NCI-H460 (cell line): Measurements from ENCODE around the gene CTNNA3. TPM values are rescaled to one million over a fixed set of nuclear protein-coding genes. Genes with fewer than 3 reads are reported as not detected.

Experiments
- DNase-seq: peaks from one replicate; pipeline ENCODE4 v3.0.0-alpha.2; 2016; ENCODE audit warnings: low read depth; ENCODE audit errors: extremely low read depth
- total RNA-seq: library from RNA; depleted of rRNA; stranded (reverse); fragments of >200 nt; shearing (Covaris generic); gene quantifications from 2 replicates; pipeline ENCODE4 v1.2.3, GENCODE V29; 2014

The CTNNA3 gene
- total RNA-seq, 1 experiment from 2014 or later, result 0.47 TPM

GRCh38 chr10:67072654-67073053 lies 623.3 kb downstream of the CTNNA3 start:
- no peak for DNase-seq

GRCh38 chr10:67050415-67050814 lies 645.6 kb downstream of the CTNNA3 start:
- DNase-seq, result no peak

GRCh38 chr10:67049988-67050387 lies 646.0 kb downstream of the CTNNA3 start:
- DNase-seq, result no peak

- no peak for DNase-seq
Observed at GRCh38 chr10:67046507-67046906, 649.5 kb downstream of the CTNNA3 start.

GRCh38 chr10:67045404-67045803 lies 650.6 kb downstream of the CTNNA3 start:
- DNase-seq, result no peak

GRCh38 chr10:67043041-67043440 lies 653.0 kb downstream of the CTNNA3 start:
- DNase-seq, result no peak

- DNase-seq, result no peak
Observed at GRCh38 chr10:67036808-67037207, 659.2 kb downstream of the CTNNA3 start.

GRCh38 chr10:67033878-67034277 lies 662.1 kb downstream of the CTNNA3 start:
- DNase-seq, result no peak

GRCh38 chr10:67022099-67022498 lies 673.9 kb downstream of the CTNNA3 start:
- no peak for DNase-seq

- DNase-seq, result no peak
Observed at GRCh38 chr10:67017218-67017617, 678.8 kb downstream of the CTNNA3 start.

- no peak for DNase-seq
Observed at GRCh38 chr10:67015225-67015624, 680.8 kb downstream of the CTNNA3 start.

GRCh38 chr10:67011981-67012380 lies 684.0 kb downstream of the CTNNA3 start:
- no peak for DNase-seq

GRCh38 chr10:67011480-67011879 lies 684.5 kb downstream of the CTNNA3 start:
- DNase-seq, result no peak

GRCh38 chr10:67005981-67006380 lies 690.0 kb downstream of the CTNNA3 start:
- DNase-seq, result no peak

GRCh38 chr10:67004690-67005089 lies 691.3 kb downstream of the CTNNA3 start:
- no peak for DNase-seq

GRCh38 chr10:66999762-67000545 lies 696.0 kb downstream of the CTNNA3 start:
- no peak for DNase-seq

GRCh38 chr10:66996996-66997395 lies 699.0 kb downstream of the CTNNA3 start:
- DNase-seq, result no peak

GRCh38 chr10:66990143-66990830 lies 705.7 kb downstream of the CTNNA3 start:
- DNase-seq, result no peak

- DNase-seq, result no peak
Observed at GRCh38 chr10:66983475-66983818, 712.5 kb downstream of the CTNNA3 start.

- DNase-seq, result no peak
Observed at GRCh38 chr10:66982792-66983474, 713.1 kb downstream of the CTNNA3 start.

- no peak for DNase-seq
Observed at GRCh38 chr10:66982053-66982420, 714.0 kb downstream of the CTNNA3 start.
